ENCODE results near the gene ST3GAL6.

GRCh38 chr3:98731720-98732285 is 31.3 kb upstream of the ST3GAL6 start:
- no peak for TF ChIP-seq CTCF (tag by site-specific recombination; IDR thresholded peaks at IDR 0.05)
- TF ChIP-seq ZNF311 (tag by site-specific recombination; IDR thresholded peaks at IDR 0.05; ENCODE audit: borderline replicate concordance) = no peak
- no peak for TF ChIP-seq REST (tag by site-specific recombination; IDR thresholded peaks at IDR 0.05)
- no peak for TF ChIP-seq ZBTB7A (tag by site-specific recombination; IDR thresholded peaks at IDR 0.05; ENCODE audit: low read depth)
- no peak for TF ChIP-seq ZNF558 (tag by site-specific recombination; IDR thresholded peaks at IDR 0.05)
- TF ChIP-seq ZNF704 (tag by site-specific recombination; IDR thresholded peaks at IDR 0.05) = no peak
- no peak for TF ChIP-seq ZSCAN30 (tag by site-specific recombination; IDR thresholded peaks at IDR 0.05)
- TF ChIP-seq ZNF114 (tag by site-specific recombination; IDR thresholded peaks at IDR 0.05) = no peak
- no peak for TF ChIP-seq ZNF48 (tag by site-specific recombination; IDR thresholded peaks at IDR 0.05)
- TF ChIP-seq EGR2 (tag by site-specific recombination; IDR thresholded peaks at IDR 0.05; ENCODE audit: low read depth) = no peak
- no peak for TF ChIP-seq ZNF138 (tag by site-specific recombination; IDR thresholded peaks at IDR 0.05; ENCODE audit: borderline replicate concordance)
- no peak for TF ChIP-seq RBAK (tag by site-specific recombination; IDR thresholded peaks at IDR 0.05)

Data from HEK293 (cell line).